GM21390 (cell line): ENCODE measurements around the gene HTRA3.

Experiments
- ATAC-seq: cut with Tn5 transposase; IDR thresholded peaks from one replicate; pipeline ENCODE4 v1.9.1; 2021; ENCODE audit not compliant: unreplicated experiment

The HTRA3 gene

DNA sequence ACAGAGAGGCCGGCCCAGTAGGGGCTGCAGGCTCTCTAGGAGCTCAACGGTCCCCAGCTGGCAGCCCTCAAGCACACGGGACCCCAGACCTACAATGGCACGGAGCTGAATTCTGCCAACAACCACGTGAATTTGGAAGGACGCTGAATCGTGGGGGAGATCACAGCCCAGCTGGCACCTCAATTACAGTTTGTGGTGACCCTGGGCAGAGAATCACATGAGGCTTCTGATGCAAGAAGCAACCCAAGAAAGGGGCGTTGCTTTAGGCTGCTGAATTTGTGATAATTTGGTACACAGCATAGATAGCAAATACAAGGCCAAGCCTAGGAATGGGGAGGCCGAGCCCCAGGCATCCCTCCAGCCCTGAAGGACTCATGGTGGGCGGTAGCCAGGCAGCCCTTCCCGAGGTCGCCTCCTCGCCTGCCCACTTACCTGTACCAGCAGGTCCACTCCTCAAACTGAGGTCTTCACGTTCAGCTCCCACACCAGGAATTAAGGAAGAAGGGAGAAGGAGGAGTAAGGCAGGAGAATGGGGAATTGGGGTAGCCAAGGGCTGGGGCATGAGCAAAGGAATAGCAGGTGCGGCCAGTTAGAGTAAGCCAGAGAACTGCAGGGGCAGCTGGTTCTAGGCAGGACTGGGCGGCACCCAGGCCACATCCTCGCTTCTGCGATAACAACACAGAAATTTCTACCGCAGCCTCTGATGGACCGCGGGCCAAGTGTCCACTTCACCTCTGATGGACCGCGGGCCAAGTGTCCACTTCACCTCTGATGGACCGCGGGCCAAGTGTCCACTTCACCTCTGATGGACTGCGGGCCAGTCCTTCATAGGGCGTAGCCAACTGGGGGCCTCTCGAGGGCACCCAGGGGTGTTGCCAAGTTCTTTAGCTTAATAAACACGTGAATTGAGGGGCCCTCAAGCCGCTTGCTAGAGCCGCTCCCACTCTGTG is 23.4 kb upstream of the HTRA3 start:
- ATAC-seq = no peak

DNA sequence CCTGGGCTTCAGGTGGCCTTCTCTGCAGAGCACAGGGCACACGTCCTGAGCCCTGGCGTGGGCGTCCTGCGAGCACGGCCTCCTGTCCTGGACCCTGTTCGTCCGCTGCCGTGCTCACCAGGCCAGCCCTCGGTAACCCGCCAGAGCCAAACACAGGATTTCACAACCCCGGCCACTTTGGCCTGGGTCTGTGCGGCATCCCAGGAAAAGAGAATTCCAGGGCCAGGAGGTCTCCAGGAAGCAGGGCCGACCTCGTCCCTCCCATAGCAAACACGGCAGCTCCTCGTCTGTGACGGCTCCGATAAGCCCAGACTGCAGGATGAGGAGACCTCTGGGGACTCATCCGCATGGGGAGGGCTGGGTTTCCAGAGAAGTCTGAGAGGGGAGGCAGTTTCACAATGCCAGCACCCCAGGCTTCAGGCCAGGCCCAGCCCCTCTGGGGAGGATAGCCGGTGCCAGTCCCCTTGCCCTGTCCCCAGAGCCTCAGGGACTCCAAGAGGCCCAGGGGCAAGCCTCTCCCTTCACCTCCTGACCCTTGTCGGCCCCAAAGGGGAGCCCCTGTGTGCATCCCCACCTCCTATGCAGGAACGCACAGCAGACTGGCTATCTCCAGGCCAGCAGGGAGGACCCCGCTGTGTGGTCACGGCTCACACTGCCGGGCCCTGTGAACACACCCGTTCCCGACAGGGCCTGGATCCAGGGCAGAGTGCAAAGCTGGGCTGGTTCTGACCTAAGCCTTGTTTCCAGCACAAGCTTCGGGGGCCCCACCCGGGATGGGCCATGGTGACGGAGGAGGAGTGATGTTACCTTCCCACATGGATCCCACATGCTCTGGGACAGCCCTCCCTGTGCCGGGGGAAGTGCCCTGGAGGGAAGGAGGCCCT is 22.3 kb upstream of the HTRA3 start:
- no peak for ATAC-seq

DNA sequence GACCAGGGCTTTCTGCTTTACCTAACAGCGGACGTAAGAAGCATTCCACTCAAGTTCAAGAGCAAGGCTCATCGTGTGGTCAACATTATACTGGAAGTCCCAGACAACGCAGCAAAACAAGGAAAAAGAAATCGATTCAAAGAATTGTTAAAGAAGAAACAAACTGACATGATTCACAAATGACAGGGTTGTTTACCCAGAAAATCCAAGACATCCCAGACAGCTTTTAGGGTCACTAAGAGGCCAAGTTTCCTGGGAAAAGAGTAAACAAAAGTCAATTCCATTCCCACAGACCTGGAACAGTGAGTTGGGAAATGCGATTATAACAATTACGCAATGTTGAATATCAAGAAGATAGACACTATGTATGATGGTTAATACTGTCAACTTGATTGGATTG is 21.5 kb upstream of the HTRA3 start:
- no peak for ATAC-seq

DNA sequence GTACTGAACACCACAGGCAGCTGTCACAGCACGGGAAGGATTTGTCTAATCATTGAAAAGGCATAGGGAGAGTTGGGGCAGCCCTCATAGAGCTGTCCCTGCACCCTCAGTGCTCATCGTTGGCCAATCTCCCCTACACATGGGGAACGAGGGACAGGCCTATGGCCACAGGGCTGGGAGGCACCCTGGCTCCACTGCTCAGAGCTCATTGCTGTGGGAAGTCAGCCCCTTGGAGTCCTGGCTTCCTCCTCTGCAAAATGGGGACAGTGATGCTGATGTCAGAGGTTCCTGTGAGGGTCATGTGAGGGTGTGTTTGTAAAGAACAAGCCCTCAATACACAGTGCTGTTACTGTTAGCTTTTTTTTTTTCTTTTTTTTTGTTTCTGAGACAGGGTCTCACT is 19.3 kb upstream of the HTRA3 start:
- no peak for ATAC-seq

DNA sequence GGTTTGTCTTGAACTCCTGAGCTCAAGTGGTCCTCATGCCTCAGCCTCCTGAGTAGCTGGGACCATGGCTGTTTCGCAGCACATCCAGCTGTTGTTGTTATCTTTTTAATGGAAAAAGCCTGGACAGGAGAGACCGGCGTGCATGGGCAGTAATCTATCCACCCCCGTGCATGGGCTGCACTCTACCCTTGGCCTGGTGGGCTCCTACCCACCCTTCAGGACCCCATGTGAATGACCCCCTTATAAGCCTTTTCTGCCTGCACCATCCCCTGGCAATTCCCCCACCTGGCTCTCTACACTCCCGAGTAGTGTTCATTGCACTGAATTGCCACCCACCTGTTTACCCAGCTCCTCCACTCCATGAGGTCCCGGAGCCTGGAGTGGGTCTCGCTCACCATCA is 18.9 kb upstream of the HTRA3 start:
- ATAC-seq = no peak

DNA sequence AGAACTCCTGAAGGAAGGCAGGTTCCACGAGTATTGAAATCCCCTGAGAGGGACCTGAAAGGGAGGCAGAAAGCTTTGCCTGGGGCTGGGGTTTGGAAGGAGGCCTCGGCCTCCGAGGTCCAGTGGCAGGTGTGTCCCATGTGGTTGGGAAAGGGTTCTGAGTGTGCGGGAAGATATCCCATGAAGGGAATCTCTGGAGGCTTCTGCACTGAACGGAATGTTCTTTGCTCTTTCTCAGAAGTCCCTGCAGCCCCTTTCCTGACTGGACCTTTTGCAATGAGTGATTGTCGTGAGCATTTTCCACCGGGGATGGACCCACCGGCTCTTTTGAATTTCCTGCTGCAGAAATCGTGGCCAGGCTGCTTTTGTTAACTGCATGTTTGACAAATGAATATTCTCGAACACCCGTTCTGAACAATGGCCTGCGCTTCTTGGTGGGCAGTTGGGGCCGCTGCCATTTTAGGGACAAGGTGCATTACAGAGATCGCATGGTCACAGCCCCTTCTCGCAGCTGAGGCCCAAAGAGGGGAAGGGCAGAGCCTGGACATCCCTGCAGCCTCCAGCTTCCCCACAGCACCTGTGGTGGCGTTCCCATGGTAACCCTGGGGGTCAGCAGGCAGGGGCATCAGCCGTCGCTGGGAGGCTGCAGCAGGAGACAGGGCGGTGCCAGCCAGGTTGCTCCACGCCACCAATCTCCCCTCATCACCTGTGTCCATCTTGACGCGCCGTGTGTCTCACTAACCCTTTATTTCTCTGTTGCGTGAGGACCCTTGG is 18.3 kb upstream of the HTRA3 start:
- no peak for ATAC-seq

DNA sequence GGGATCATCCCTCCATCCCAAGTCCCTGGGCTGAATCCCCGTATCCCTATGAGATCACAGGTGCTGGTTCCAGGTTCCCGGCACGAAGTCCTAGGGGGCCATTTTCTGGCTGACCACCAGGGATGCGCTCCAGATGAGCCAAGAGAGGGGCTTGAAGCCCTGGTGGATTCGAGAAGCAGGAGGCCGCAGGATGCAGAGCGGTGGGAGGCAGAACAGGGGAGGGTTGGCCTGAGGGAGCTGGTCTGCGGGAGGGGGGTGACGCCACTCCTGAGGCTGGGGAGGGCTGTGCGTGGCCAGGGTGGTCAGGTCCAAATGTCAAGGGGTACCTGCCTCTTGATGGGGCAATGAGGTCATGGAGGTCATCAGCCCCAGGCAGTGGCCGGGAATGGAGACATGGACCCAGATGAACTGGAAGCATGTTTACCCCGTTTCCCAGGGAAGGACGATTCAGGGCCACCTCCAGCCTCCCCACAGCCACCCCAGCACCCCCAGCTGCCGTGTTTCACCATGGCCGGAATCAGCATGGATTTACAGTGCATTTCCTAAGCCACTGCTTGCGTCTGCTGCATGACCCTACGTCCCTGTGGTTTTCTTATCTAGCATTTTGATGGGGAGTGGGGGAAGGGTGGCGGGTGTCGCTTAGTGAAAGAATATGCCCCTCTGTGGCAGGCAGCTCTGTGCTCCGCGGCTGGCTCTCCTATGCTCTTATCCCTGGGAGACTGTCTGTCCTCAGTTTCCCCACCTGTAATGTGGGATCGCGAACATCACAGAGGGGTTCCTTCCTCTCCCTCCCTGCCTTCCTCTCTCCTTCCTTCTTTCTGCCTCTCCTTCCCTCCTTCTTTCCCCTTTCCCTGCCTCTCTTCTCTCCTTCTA is 17.0 kb upstream of the HTRA3 start:
- no peak for ATAC-seq

DNA sequence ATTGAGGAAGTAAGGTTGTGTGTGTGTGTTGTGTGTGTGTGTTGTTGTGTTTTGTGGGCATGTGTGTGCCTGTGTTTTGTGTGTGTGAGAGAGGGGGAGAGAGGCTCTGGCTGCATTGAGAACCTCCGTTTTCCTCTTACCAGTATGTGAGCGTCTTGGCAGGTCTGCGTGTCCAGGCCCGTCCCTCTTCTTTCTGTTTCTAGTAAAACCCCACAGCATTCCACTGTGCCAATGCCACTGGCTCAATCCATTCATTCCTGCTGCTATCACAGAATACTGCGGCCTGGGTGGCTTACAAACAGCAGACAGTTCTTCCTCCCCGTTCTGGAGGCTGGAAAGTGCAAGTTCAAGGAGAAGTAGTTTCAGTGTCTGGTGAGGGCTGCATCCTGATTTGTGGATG is 15.5 kb upstream of the HTRA3 start:
- no peak for ATAC-seq

DNA sequence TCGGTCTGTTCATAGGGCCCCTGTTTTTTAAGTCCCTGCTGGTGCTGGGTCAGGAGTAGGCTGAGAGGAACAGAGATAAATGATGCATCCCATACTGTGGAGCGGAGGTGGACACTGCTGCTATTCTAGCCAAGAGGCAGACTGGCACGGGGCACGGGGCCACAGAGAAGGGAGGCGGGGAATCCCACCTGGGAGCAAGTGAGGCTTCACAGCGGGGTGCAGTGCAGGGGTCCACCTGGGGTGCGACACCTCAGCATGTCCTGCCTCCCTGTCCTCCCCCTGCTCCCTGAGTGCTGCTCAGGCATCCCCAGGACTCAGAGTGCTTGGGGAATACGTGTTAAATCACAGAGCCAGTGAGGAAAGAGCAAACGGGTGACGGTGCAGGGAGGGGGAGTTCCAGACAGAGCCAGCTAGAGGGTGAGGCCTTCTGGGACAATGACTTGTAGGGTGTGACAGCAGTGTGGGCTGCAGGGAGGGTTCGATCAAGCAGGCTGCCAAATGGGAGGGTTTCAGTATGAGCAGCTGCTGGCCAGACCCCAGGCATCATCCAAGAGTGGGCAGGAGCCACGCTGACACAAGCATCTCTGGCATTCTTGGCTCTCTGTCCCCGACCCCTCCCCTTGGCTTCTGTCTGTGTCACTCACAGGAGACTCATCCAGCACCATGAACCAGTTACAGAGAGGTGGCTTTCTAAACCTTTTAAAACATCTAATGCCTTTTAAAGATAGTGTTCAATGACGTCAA is 13.7 kb upstream of the HTRA3 start:
- ATAC-seq = no peak

DNA sequence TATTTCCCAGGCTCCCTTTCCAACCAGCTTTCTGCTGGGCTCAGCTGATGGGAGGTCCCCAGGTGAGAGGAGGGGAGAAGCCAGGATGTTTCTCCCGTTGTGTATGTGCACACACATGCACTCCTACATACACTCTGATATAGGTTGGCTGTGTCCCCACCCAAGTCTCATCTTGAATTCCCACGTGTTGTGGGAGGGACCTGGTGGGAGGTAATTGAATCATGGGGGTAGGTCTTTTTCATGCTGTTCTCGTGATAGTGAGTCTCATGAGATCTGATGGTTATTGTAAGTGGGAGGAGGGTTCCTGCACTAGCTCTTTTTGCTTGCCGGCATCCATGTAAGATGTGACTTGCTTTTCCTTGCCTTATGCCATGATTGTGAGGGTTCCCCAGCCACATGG is 11.7 kb upstream of the HTRA3 start:
- ATAC-seq = no peak

DNA sequence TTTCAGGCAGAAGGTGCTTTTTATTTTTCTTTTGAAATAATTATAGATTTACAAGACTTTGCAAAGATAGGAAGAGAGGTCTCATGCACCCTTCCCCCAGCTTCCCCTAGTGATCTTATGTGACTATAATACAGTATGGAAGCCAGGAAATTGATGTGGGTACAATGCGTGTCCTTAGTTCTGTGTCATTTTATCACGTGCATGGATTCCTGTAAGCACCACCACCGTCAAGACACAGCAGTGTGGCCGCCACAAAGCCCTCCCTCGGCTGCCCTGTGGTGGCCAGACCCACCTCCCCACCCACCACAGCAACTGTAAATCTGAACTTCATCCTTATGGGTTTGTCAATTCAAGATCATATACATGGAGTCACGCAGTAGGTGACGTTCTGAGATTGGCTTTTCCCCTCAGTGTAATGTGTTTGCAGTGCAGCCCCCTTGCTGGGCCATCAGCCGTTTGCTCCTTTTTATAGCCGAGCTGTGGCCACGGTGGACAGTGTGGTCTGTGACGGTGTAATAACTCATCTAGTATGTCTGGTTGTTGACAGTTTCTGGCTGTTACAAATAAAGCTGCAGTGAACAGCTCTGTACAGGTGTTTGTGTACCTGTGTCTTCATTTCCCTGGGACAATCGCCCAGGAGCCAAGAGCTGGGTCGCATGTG is 10.9 kb upstream of the HTRA3 start:
- no peak for ATAC-seq

DNA sequence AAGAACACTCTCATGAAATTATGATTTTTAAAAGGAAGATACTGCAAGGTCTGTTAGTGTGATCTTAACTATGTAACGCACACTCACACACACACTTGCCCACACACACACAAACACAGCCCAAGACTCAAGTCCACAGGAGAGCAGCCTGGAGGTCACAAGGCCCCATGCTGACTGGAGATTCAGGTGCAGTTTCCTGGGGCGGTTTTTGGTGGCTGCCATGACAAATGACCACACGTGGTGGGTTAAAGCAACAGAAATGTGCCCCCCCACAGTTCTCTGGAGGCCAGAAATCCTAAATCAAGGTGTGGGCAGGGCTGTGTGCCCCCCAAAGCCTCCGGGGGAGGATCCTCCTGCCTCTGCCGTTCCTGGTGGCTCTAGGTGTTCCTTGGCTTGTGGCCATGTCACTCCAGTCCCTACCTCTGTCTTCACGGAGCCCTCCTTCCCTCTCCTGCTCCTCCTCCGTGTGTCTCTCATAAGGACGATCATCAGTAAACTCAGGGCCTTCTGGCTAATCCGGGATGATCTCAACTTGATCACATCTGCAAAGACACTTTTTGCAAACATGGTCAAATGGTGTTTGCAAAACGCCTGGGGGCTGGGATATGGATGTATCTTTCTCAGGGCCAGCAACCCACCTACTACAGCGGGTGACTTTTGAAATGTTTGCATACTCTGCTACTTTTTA is 9.7 kb upstream of the HTRA3 start:
- no peak for ATAC-seq

DNA sequence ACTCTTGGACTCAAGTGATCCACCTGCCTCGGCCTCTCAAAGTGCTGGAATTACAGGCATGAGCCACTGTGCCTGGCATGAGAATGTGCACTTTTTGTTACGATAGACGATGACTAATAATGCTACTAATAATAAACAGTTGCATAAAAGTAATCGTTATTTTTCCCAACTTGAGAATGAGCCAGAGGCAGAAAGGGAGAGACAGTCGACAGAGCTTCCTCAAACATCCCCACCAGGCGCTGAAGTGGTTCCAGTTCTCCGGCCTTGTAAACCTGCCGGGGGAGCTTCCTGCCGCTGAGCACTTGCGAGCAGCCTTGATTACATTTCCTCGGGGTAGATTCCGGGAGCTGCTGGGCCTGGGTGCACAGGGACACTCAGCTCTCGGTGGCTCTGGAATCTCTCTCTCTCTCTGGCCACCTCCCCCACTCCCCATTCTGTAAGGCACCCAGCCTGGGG is 8.9 kb upstream of the HTRA3 start:
- ATAC-seq = no peak

DNA sequence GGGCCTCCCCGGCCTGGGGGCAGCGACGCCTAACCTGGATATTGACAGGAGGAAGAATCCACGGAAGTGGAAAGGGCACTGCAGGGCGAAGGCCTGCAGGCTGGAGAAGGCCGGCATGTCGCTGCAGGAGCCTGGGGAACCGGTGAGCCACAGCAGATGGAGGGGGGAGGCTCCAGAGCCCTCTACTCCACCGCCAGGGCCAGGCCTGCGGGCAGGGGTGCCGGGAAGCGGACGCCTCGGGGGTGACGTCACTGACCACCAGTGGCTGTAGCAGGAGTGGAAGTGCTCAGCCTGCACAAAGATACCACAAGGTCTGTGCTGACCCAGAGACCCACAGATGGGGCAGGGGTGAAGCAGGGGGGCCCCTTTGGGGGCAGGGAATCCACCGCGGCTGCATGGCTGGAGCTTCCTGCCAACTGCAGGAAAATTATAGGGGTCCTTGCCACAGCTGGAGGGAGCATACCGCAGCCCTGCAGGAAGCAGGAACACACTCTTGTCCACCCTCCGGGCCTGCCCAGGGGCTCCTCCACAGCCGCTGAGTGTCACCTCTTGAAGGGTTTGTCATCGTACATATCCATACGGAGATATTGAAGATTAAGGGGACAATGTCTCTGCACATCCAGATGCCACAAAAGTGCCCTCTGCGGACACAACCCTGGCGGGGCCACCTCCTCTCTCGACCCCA is 7.6 kb upstream of the HTRA3 start:
- ATAC-seq = no peak

DNA sequence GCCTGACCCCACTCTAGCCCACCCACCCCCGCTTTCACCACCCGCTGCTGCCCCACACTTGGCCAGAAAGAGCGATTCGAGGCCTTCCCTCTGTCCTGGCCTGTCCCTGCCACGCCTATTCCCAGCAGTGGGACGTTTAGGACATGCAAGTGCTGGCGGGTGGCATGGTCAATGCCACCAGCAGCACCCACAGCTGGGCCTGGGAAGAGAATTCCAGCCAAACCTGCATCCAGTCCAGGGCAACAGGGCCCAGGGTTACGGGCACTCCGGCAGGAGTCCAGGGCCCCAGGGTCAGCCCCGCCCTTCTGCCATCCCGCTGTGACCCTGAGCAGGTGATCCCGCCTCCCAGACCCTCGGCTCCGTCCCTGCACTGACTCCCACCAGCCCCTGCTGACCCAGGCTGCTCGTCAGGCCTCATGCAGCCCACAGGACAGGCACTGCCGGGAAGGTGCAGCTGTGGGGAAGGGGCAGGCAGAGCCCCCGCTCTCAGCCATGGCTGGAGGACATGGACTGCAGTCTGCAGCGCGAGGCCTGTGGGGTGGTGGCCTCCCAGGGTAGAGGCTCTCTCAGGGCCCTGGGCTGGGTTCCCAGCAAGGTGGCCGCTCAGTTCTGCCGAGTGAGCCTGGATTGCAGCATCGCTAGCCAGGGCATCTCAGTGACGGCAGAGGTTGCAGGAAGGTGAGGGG is 6.8 kb upstream of the HTRA3 start:
- no peak for ATAC-seq

DNA sequence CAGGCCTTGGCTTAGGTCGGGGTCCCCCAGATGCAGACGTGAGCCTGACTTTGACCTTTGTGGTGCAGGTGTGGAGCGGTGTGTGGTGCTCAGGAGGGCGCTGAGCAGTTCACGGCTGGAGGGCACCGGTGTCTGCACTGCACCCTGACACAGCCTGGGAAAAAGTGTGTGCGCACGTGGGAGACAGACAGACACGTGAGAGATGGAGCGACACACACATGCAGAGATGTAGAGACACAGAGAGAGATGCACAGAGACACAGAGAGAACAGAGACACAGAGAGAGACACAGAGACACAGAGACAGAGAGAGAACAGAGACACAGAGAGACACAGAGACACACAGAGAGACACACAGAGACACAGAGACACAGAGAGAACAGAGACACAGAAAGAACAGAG is 6.2 kb upstream of the HTRA3 start:
- ATAC-seq = no peak

DNA sequence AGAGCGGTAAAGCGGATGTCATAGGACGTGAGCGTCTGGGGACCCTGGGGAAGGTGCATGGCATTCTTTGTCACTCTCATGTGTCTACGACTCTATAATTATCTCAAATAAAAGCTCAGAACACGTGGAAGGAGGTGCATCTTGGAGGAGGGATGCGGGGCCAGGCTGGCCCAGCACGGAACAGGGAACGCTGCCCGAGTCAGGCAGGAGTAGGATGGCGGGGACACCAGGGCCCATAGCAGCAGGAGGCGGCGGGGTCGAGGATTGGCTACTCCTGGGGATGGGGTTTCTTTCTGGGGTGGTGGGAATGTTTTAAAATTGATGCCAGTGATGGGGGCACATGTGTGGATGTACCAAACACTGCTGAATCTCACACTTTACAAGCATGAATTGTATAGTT is 5.4 kb upstream of the HTRA3 start:
- ATAC-seq = no peak
